Body of pancreas (tissue), 4 donors: ENCODE data around the gene TRIM22.
"Not testable (repeated sequence)": the region's sequence is repeated elsewhere in the genome, so short reads cannot be mapped to it uniquely, and the experiment has no call there.

Source experiments
- CTCF ChIP-seq, 7 experiments: fragments of 450-650 bp in 4 of 7; fragments of 200-600 bp in 3 of 7; sonication (generic) in 3 of 7; IDR thresholded peaks; one replicate each; pipeline ENCODE4 v1.5.1; 2016 to 2019; ENCODE audit warnings: antibody characterized with exemption in 7 of 7
- POLR2A ChIP-seq, 3 donors: fragments of 450-650 bp; IDR thresholded peaks; one replicate each; pipeline ENCODE4 v1.6.1; 2016; ENCODE audit warnings: antibody characterized with exemption in 3 of 3, mild to moderate bottlenecking in 2 of 3

GRCh38 chr11:5691238-5691963 is 1.8 kb downstream of the TRIM22 start:
- not testable (repeated sequence) for TF ChIP-seq CTCF, POLR2A (IDR thresholded peaks at IDR 0.05)
